SK-N-SH (cell line): Measurements from ENCODE around the gene VIPR2. TPM values are rescaled to one million over a fixed set of nuclear protein-coding genes. Genes with fewer than 3 reads are reported as not detected.

Experiments
- CTCF ChIA-PET: fragments of 300-600, 350-600 bp; formaldehyde crosslinking; extraction: SDS; loops from one replicate; lab custom pipeline; 2021; lab: Yijun Ruan, JAX
- POLR2A ChIA-PET: fragments of 350-600 bp; sonication (Branson Sonifier 250); formaldehyde crosslinking; extraction: SDS; loops from one replicate; lab custom pipeline; 2020; ENCODE audit warnings: antibody characterized with exemption, inconsistent platforms; lab: Yijun Ruan, JAX
- DNase-seq: peaks from one replicate; pipeline ENCODE4 v3.0.0; 2012
- H2AFZ ChIP-seq: fragments of 200-600 bp; sonication (generic); 2 replicates; pipeline ENCODE4 v1.8.1; 2016; ENCODE audit warnings: antibody characterized with exemption, mild to moderate bottlenecking, low read depth
- H3F3A ChIP-seq: fragments of 200-600 bp; sonication (generic); replicated peaks from 2 replicates; pipeline ENCODE3; 2016; ENCODE audit warnings: antibody characterized with exemption, mild to moderate bottlenecking; ENCODE audit not compliant: insufficient read depth
- H3K27ac ChIP-seq, 2 experiments: fragments of 200-500 bp in 1 of 2; fragments of 200-600 bp in 1 of 2; sonication (Bioruptor generic) in 1 of 2; sonication (generic), shearing (Covaris generic) in 1 of 2; 2 replicates each; pipeline versions ENCODE4 v1.5.1 to v1.6.1; 2014 to 2016; ENCODE audit warnings: low read depth in 2 of 2, inconsistent platforms in 1 of 2, low read length in 1 of 2, mild to moderate bottlenecking in 1 of 2, mixed read lengths in 1 of 2
- H3K27me3 ChIP-seq: fragments of 200-600 bp; sonication (generic), shearing (Covaris generic); 2 replicates; pipeline ENCODE4 v1.6.1; 2016; ENCODE audit warnings: mixed run types; ENCODE audit not compliant: insufficient read depth
- H3K36me3 ChIP-seq, 2 experiments: fragments of 200-500 bp in 1 of 2; fragments of 200-600 bp in 1 of 2; sonication (Bioruptor generic) in 1 of 2; sonication (generic) in 1 of 2; replicated peaks in 1 of 2; 2 replicates each; pipeline versions ENCODE3 to v1.5.1; 2014 to 2016; ENCODE audit warnings: low read length in 1 of 2, mild to moderate bottlenecking in 1 of 2; ENCODE audit not compliant: insufficient read depth in 2 of 2, control insufficient read depth in 1 of 2
- H3K4me1 ChIP-seq, 2 experiments: fragments of 200-500 bp in 1 of 2; fragments of 200-600 bp in 1 of 2; sonication (Bioruptor generic) in 1 of 2; sonication (generic), shearing (Covaris generic) in 1 of 2; 2 replicates each; pipeline versions ENCODE4 v1.5.1 to v1.6.1; 2014 to 2016; ENCODE audit warnings: low read depth in 1 of 2, low read length in 1 of 2, mixed run types in 1 of 2; ENCODE audit not compliant: insufficient read depth in 2 of 2, control insufficient read depth in 1 of 2
- H3K4me2 ChIP-seq: fragments of 200-600 bp; sonication (generic), shearing (Covaris generic); 2 replicates; pipeline ENCODE4 v1.6.1; 2017; ENCODE audit warnings: mixed run types
- H3K4me3 ChIP-seq, 2 experiments: fragments of 200-500 bp in 1 of 2; fragments of 200-600 bp in 1 of 2; sonication (Bioruptor generic) in 1 of 2; sonication (generic), shearing (Covaris generic) in 1 of 2; 2 replicates each; pipeline versions ENCODE4 v1.5.1 to v1.8.1; 2014 to 2016; ENCODE audit warnings: low read depth in 2 of 2, inconsistent platforms in 1 of 2, low read length in 1 of 2, mild to moderate bottlenecking in 1 of 2, mixed read lengths in 1 of 2, moderate library complexity in 1 of 2
- H3K79me2 ChIP-seq: fragments of 200-600 bp; sonication (generic); 2 replicates; pipeline ENCODE4 v1.8.1; 2017; ENCODE audit warnings: mild to moderate bottlenecking; ENCODE audit not compliant: insufficient read depth
- H3K9ac ChIP-seq: fragments of 200-600 bp; sonication (generic); 2 replicates; pipeline ENCODE4 v1.6.1; 2017; ENCODE audit warnings: mixed run types
- H3K9me2 ChIP-seq: fragments of 200-600 bp; sonication (generic); 2 replicates; pipeline ENCODE4 v1.6.1; 2017; ENCODE audit warnings: mixed run types
- H3K9me3 ChIP-seq: fragments of 200-600 bp; sonication (generic); 2 replicates; pipeline ENCODE4 v1.6.1; 2017; ENCODE audit warnings: mixed run types, mild to moderate bottlenecking, moderate library complexity
- H4K20me1 ChIP-seq: fragments of 200-600 bp; sonication (generic); 2 replicates; pipeline ENCODE4 v1.6.1; 2017; ENCODE audit warnings: mild to moderate bottlenecking, mixed run types; ENCODE audit not compliant: insufficient read depth
- FOXJ3 ChIP-seq: sonication (generic); formaldehyde crosslinking; IDR thresholded peaks from 2 replicates; pipeline ENCODE4 v1.5.1; 2020; ENCODE audit warnings: mild to moderate bottlenecking, missing genetic modification reagents
- GABPA ChIP-seq: IDR thresholded peaks from 2 replicates; pipeline ENCODE4 v1.4.0; 2012; ENCODE audit warnings: low read depth, mild to moderate bottlenecking
- JUND ChIP-seq: IDR thresholded peaks from 2 replicates; pipeline ENCODE4 v1.4.0; 2012
- MEF2A ChIP-seq: IDR thresholded peaks from 2 replicates; pipeline ENCODE4 v1.4.0; 2012; ENCODE audit warnings: low read depth, borderline replicate concordance
- MXI1 ChIP-seq: IDR thresholded peaks from 2 replicates; pipeline ENCODE4 v1.6.1; 2012; ENCODE audit warnings: mild to moderate bottlenecking, low read depth, low read length, improper control_type of control experiment
- PBX3 ChIP-seq: IDR thresholded peaks from 2 replicates; pipeline ENCODE4; 2012
- RAD21 ChIP-seq: IDR thresholded peaks from 2 replicates; pipeline ENCODE4 v1.6.1; 2012; ENCODE audit warnings: mild to moderate bottlenecking, low read length
- RCOR1 ChIP-seq: fragments of 150-350 bp; IDR thresholded peaks from 2 replicates; pipeline ENCODE4 v1.6.1; 2017; ENCODE audit warnings: antibody characterized with exemption, low read length
- RFX5 ChIP-seq: IDR thresholded peaks from 2 replicates; pipeline ENCODE4 v1.6.1; 2012; ENCODE audit warnings: mild to moderate bottlenecking, improper control_type of control experiment, low read length
- RXRA ChIP-seq: IDR thresholded peaks from 2 replicates; pipeline ENCODE4 v1.4.0; 2012; ENCODE audit warnings: low read depth, mild to moderate bottlenecking, borderline replicate concordance
- SIN3A ChIP-seq: IDR thresholded peaks from 2 replicates; pipeline ENCODE4 v1.6.1; 2012; ENCODE audit warnings: low read depth, mild to moderate bottlenecking, low read length, moderate library complexity, borderline replicate concordance
- SMC3 ChIP-seq: IDR thresholded peaks from 2 replicates; pipeline ENCODE4 v1.6.1; 2012; ENCODE audit warnings: low read depth, low read length, improper control_type of control experiment
- USF1 ChIP-seq: IDR thresholded peaks from 2 replicates; pipeline ENCODE4 v1.4.0; 2012; ENCODE audit warnings: low read depth, borderline replicate concordance
- USF2 ChIP-seq: fragments of 150-350 bp; IDR thresholded peaks from 2 replicates; pipeline ENCODE4 v1.6.1; 2017; ENCODE audit warnings: antibody characterized with exemption, low read length, low read depth, borderline replicate concordance
- YY1 ChIP-seq: IDR thresholded peaks from 2 replicates; pipeline ENCODE4 v1.4.0; 2012; ENCODE audit warnings: low read depth, mild to moderate bottlenecking
- ZBTB33 ChIP-seq: IDR thresholded peaks from 2 replicates; pipeline ENCODE4 v1.4.0; 2012; ENCODE audit warnings: low read depth, borderline replicate concordance
- WGBS: methylation state at CpG from one replicate; pipeline ENCODE4 v1.1.6; 2017; ENCODE audit warnings: low lambda C conversion rate; 5-methylcytosine and 5-hydroxymethylcytosine counted together
- polyA plus RNA-seq, 3 experiments: library from polyadenylated mRNA; depleted of rRNA; stranded (reverse); fragments of >200 nt; gene quantifications; 2 replicates each; pipeline ENCODE4 v1.2.3, GENCODE V29; 2012

The VIPR2 gene
- polyA plus RNA-seq, 1 of the 3 experiments (the other 2 are of a cell fraction): not detected

GRCh38 chr7:159036916-159037605 is 107.6 kb downstream of the VIPR2 start:
- H3K4me2 ChIP-seq: no peak overlapping the region
- H3K79me2 ChIP-seq: no peaks in the 10 kb centered on the region
- H3K9me3 ChIP-seq: no peaks in the 10 kb centered on the region
- H3F3A ChIP-seq: no peaks in the 10 kb centered on the region
- H3K36me3 ChIP-seq: no peaks in the 10 kb centered on the region
- CTCF ChIA-PET: no interaction called here
- H3K4me3 ChIP-seq: no peak overlapping the region
- H3K27ac ChIP-seq: no peak overlapping the region
- H4K20me1 ChIP-seq: no peaks in the 10 kb centered on the region
- POLR2A ChIA-PET: no interaction called here
- H3K4me1 ChIP-seq: peaks cover 0 to 2% of the 10 kb centered on the region in 2 experiments; a peak in 1 of 4 replicates
- TF ChIP-seq GABPA: no peak
- TF ChIP-seq PBX3: no peak
- TF ChIP-seq YY1: no peak
- TF ChIP-seq ZBTB33: no peak
- TF ChIP-seq RXRA: no peak
- no peak for TF ChIP-seq RFX5
- TF ChIP-seq USF2: no peak
- no peak for TF ChIP-seq SMC3
- no peak for TF ChIP-seq RAD21
- no peak for TF ChIP-seq FOXJ3
- no peak for TF ChIP-seq MXI1
- TF ChIP-seq RCOR1: no peak
- TF ChIP-seq USF1: no peak
- no peak for TF ChIP-seq MEF2A
- no peak for TF ChIP-seq JUND
- no peak for TF ChIP-seq SIN3A
- TF ChIP-seq, all 33 proteins: peak for 0
- DNase-seq: no peak
- Histone ChIP-seq H2AFZ (no peak overlapping the region), H3K9ac (no peak overlapping the region), H3K9me2 (no peaks in the 10 kb centered on the region), H3K27me3 (no peaks in the 10 kb centered on the region)
- 49% methylated on average over 19 of the region's 21 CpGs for WGBS
